HTR-8/SVneo (cell line): Measurements from ENCODE around the gene CTAGE9.

Source experiments
- DNase-seq: peaks from one replicate; pipeline ENCODE4 v3.0.0; 2011; ENCODE audit warnings: low spot score, mixed read lengths; ENCODE audit not compliant: insufficient read length
- FAIRE-seq: peaks from 2 replicates; lab custom pipeline; 2011; peaks lifted over from hg19 to GRCh38; lab: Jason Lieb, UNC

Gene CTAGE9

GRCh38 chr6:131681585-131681984 is 29.2 kb downstream of the CTAGE9 start:
- DNase-seq (no peak), FAIRE-seq (no peak)

GRCh38 chr6:131680868-131681267 is 29.9 kb downstream of the CTAGE9 start:
- DNase-seq (no peak), FAIRE-seq (no peak)

- no peak for FAIRE-seq
- DNase-seq, result no peak
Measured at GRCh38 chr6:131678442-131678841, 32.4 kb downstream of the CTAGE9 start.

- DNase-seq, result no peak
- no peak for FAIRE-seq
Measured at GRCh38 chr6:131673184-131673583, 37.6 kb downstream of the CTAGE9 start.

- DNase-seq (no peak), FAIRE-seq (no peak)
Measured at GRCh38 chr6:131669891-131670290, 40.9 kb downstream of the CTAGE9 start.

GRCh38 chr6:131663578-131664165 is 47.1 kb downstream of the CTAGE9 start:
- FAIRE-seq (no peak), DNase-seq (no peak)

- DNase-seq (no peak), FAIRE-seq (no peak)
Measured at GRCh38 chr6:131660195-131660594, 50.6 kb downstream of the CTAGE9 start.
